GM19395 (cell line): Measurements from ENCODE around the gene MTMR1.

Experiments used
- ATAC-seq: cut with Tn5 transposase; IDR thresholded peaks from one replicate; pipeline ENCODE4 v1.9.1; 2021; ENCODE audit warnings: mild to moderate bottlenecking, moderate library complexity; ENCODE audit not compliant: unreplicated experiment

MTMR1 gene

GRCh38 chrX:150692831-150693724 lies at the start of gene MTMR1:
TSS of gene MTMR1 (plus strand) at chrX:150693396. CDS start at chrX:150693531, 135 bp downstream.
- ATAC-seq: peak; percentile 45

DNA sequence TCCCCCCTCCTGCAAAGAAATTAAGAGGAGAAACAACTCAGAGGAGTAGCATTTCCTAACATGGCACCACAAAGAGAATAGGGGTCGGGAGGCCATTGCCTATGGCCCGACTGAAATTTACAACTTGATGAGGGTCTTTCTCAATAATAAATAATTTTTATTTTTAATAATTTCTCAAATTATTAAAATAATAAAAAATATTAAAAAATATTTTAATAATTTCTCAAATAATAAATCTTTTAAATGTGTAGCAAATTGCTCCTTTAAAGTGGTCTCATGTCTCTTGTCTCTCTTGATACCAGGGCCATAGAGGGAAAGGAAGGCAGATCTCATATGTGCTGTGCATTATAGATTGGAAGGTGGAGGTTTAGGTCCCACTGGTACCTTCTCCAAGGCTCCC lies 49.2 kb upstream of the MTMR1 start:
- no peak for ATAC-seq

DNA sequence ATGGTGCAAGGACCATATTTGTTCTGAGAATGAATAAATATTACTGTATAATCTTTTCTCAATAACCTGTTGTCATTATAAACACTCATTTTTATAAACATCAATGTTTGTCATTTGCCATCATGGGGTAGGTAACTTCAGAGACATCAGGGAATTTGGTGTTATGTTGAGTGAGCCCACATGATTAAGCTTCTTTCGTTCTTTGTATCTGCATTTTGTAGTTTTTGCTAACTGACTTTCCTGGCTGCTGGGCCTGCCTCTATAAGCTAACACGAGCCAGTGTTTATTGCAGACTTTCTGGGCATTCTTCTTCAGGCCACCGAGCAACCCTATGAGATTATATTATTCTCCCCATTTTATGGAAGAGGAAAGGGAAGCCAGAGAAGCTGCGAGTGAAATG lies 48.8 kb upstream of the MTMR1 start:
- ATAC-seq: no peak

DNA sequence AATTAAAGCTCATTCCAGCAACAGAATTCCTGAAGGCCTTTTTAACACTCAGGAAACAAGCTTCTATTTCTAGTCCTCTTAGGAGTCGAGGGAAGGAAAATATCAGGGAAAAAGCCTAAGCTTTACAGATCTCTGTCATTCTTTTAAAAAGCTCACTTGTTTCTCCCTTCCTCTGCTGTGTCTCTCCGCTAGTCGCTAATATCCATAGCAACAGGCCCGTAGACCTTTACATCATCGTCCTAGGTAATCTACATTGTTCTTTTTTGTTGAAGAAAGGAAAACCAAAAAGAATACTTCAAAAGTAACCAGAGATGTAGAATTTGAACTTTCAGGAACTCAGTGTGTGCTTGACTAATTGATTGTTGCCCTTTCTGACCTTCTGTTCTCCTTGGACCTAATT lies 45.9 kb upstream of the MTMR1 start:
- no peak for ATAC-seq

GRCh38 chrX:150648296-150648940 lies 44.8 kb upstream of the MTMR1 start:
- ATAC-seq: no peak

DNA sequence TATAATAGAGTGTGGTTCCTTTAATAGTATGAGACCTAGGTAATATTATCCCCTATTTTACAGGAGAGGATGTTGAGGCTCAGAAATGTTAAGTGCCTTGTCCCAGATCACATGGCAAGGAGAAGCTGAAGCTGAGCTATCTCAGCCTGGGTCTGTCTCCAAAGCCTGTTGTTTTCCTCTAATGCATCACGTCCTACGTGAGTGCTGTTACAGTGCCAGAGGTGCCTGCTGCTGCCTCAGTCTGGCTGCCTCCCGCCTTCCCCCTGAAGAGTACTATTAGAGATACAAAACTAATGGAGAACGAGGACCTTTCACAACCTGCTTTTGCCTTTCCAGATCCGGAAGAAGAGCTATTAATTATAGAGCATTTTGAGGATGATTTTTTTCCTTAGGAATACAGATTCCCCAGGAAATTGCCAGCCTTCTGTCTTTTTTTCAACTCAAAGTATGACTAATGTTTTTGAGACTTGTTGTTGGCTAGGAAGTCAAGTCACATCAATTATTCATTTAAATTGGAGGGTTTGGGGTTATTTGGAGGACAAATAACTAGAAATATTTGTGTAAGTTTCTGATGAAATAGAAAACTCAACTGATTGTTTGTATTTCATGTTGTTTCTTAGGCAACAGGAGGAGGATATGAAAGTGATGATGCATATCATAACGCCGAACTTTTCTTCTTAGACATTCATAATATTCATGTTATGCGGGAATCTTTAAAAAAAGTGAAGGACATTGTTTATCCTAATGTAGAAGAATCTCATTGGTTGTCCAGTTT lies 43.9 kb upstream of the MTMR1 start:
- no peak for ATAC-seq

DNA sequence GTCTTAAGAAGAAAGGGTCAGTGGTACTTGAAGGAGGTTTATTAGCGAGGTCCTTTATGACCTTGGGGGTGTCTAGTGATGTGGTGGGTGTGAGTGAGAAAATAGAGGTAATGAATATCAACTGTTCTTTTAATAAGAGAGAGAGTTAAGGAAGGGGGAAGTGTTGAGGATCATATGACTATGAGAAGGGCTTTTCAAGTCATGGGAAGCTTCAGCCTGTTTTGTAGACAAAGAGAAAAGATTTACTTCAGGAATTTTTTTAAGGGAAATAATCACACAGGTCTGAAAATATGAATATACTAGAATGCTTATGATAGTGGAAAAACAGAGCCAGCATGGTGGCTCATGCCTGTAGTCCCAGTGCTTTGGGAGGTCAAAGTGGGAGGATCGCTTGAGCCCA lies 41.3 kb upstream of the MTMR1 start:
- no peak for ATAC-seq

GRCh38 chrX:150655788-150656187 lies 37.4 kb upstream of the MTMR1 start:
- no peak for ATAC-seq

GRCh38 chrX:150663073-150663472 lies 30.1 kb upstream of the MTMR1 start:
- no peak for ATAC-seq

- no peak for ATAC-seq
These were observed 28.9 kb upstream of the MTMR1 start for GRCh38 chrX:150664290-150664689.

DNA sequence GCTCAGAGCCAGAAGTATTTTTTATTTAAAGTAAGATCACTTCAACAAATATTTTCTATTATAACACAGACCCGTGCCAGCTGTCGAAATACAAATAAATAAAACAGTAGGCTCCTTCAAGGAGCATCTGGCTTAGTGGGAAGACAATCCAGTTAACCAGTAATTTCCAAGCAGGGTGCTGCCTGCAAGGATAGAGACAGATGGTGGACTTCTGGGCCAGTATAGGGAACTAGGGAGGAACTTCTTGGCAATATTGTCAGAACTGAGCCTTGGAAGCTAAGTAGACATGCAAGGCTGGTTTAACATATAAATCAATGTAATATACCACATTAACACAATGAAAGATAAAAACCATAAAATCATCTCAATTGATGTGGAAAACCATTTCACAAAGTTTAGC lies 17.0 kb upstream of the MTMR1 start:
- ATAC-seq: no peak

DNA sequence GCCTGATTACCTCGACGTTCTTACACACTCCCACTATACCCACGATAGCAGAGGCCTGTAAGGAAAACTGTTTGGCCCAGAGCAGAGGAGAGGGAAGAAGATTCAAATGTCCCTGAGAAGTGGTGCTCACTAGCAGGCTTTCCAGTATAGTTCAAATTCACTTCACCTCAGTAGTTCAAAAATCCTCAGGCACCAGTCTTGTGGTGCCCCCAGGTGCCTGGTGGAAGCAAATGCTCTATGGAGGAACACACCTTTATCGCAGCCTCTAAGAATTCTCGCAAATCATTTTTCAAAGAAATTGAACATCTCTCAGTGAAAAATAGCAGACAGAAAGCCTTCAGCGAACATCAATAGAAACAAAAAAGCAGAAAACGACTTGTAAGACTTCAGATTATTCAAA lies 12.2 kb upstream of the MTMR1 start:
- no peak for ATAC-seq

DNA sequence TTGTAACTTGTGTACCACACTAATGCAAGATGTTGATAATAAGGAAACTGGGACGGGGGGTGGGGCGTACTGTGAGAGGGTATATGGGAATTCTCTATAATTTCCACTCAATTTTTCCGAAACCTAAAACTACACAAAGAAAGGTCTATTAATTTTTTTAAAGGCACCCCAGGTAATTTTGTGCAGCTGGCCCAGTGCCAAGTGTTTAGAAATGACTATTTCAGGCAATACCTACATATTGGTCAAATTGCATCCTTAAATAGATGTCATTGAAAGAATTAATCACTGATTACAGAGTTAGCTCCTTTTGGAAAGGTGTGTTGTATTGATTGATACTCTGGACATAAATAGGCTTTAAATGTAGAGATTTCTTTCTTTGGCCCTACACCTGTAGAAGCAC lies 10.1 kb upstream of the MTMR1 start:
- ATAC-seq: no peak

DNA sequence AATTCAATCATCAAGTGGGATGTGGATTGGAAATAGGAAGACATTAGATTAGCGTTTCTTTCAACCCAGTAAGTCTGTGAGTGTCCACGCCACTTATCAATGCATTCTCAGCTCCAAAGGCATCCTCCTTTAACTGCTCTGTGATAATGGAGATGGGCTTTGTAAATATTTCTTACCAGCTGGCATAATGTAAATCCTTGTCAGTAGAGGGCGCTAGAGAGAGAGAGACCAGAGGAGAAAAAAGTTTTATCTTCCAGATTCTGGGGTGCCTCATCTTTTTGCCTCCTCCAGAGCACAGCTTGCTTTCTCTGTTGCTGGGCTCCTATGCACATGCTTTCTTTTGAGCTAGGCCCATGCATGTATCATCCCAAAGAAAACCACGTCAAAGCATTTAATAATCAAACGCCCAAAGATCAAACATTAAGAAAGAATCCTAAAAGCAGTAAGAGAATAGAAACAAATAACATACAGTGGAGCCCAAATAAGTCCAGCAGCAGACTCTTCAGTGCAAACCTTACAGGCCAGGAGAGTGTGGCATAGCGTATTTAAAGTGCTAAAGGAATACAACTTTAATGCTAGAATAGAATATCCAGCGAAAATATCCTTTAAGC lies 9.6 kb upstream of the MTMR1 start:
- ATAC-seq: no peak

DNA sequence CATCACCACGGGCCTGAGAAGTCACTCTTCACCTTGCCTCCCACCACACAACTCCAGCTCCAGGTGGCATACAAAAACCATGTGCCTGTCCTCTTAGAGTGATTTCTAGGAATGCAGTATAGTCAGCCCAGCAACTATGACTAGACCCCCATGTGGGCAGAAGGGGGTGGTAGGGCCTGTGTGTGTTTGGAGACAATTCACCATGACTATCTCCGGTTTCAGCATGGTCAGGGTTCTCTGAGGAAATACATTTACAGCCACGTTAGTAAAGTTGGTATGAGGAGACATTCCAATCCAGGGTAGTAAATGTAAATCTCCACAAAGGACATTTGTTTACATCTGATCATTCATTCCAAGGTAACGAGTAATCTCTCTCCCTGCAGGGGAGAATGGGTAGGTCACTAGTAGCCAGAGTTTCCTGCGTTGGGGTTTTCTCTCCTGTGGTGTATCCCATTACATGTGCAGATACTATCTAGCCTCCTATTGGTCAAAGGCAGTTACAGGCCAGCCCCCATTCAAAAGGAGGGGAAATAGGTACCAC lies 4.2 kb upstream of the MTMR1 start:
- no peak for ATAC-seq

DNA sequence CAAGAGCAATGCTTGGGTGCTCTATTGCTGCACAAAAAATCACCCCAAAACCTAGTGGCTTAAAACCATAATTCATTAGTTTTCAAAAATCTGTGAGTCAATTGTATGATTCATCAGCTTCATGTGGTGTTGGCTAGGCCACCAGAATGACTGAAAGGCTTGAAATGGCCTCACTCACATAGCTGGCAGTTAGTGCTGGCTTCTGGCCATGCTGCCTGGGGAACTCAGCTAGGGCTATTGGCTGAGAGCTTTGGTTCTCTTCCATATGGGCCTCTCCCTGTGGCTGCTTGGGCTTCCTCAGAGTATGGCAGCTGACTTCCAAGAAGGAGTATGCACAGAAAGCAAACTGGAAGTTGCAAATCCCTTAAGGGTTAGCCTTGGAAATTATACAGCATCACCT lies 3.1 kb upstream of the MTMR1 start:
- ATAC-seq: no peak

DNA sequence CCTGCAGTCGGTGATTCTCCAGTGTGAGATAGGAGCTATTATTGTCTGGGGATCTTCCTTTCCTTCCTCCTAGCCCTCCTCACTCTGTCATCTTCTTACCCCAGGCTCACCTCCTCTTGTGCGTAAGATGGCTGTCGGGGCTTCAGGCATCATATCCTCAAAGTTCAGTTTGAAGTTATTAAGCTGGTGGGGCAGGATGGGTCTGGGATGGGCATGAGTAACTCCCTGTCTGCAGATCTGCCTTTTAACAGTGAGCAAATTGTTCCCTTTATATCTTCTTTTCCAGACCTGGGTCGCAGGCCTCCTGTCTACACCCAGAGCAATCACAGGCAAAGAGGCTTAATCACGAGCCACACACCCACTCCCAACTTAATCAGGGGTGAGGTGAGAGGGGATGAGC lies 900 bp upstream of the MTMR1 start:
- ATAC-seq: no peak

GRCh38 chrX:150693725-150694574 lies 754 bp downstream of the MTMR1 start:
- peak; percentile 70 for ATAC-seq

DNA sequence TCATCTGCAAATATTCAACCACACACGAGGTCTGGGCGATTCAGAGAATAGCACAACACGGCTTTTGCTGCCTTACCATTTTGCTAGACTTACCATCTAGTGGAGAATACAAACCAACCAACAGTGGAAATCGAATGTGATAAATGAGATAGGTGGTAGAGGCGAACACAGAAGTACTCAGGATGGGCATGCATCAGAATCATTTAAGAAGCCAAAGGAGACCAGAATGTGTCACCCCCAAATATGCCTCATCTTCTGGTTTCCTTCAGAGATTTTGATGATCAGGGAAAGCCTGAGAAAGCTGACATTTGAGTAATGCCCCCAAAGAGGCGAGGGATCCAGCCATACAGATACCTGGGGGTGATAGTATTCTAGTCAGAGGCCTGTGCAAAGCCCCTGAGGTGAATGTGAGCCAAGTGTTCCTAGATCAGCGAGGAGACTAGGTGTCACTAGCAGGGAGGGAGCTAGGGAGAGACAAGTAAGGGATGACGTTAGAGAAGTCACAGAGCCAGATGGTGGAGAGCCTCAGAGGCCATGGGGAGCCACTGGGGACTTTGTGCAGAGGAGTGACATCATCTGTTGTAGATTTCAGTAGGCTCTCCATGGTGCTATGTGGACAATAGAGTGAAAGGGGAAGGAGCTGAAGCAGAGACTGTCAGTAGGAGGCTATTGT lies 1.7 kb downstream of the MTMR1 start:
- no peak for ATAC-seq
